Neural crest cell (in vitro differentiated cells): Measurements from ENCODE around the gene TCTN1. TPM values are rescaled to one million over a fixed set of nuclear protein-coding genes. Genes with fewer than 3 reads are reported as not detected.
"Not testable (repeated sequence)": the region's sequence is repeated elsewhere in the genome, so short reads cannot be mapped to it uniquely, and the experiment has no call there.

Experiments
- DNase-seq: peaks from one replicate; pipeline ENCODE4 v3.0.0; 2021; ENCODE audit warnings: low read depth, mixed read lengths, low spot score
- H3K27ac Mint-ChIP-seq: one replicate; pipeline ENCODE4 v1.8.0; 2021; ENCODE audit warnings: mild to moderate bottlenecking, mixed read lengths; ENCODE audit not compliant: unreplicated experiment
- H3K27me3 Mint-ChIP-seq: 2 replicates; pipeline ENCODE4 v1.8.0; 2021; ENCODE audit warnings: low read depth, mild to moderate bottlenecking, mixed read lengths
- H3K36me3 Mint-ChIP-seq: 2 replicates; pipeline ENCODE4 v1.8.0; 2021; ENCODE audit warnings: low read depth, mild to moderate bottlenecking, mixed read lengths
- H3K4me1 Mint-ChIP-seq: 2 replicates; pipeline ENCODE4 v1.8.0; 2021; ENCODE audit warnings: mixed read lengths
- H3K4me3 Mint-ChIP-seq: one replicate; pipeline ENCODE4 v1.8.0; 2021; ENCODE audit warnings: mild to moderate bottlenecking, mixed read lengths
- H3K9me3 Mint-ChIP-seq: 2 replicates; pipeline ENCODE4 v1.8.0; 2021; ENCODE audit warnings: mixed read lengths
- total RNA-seq: library from RNA; stranded (reverse); gene quantifications from 2 replicates; pipeline ENCODE4 v1.2.1, GENCODE V29; 2021
- TF ChIP-seq, protein P1 (sequence below): fragments of 200-600 bp; sonication (generic); conservative IDR thresholded peaks from 2 replicates; pipeline ENCODE4 v1.5.0; 2021; ENCODE audit warnings: antibody characterized with exemption, mild to moderate bottlenecking

Gene TCTN1
- total RNA-seq, 1 donor from 2014 or later: 58.1 TPM

DNA sequence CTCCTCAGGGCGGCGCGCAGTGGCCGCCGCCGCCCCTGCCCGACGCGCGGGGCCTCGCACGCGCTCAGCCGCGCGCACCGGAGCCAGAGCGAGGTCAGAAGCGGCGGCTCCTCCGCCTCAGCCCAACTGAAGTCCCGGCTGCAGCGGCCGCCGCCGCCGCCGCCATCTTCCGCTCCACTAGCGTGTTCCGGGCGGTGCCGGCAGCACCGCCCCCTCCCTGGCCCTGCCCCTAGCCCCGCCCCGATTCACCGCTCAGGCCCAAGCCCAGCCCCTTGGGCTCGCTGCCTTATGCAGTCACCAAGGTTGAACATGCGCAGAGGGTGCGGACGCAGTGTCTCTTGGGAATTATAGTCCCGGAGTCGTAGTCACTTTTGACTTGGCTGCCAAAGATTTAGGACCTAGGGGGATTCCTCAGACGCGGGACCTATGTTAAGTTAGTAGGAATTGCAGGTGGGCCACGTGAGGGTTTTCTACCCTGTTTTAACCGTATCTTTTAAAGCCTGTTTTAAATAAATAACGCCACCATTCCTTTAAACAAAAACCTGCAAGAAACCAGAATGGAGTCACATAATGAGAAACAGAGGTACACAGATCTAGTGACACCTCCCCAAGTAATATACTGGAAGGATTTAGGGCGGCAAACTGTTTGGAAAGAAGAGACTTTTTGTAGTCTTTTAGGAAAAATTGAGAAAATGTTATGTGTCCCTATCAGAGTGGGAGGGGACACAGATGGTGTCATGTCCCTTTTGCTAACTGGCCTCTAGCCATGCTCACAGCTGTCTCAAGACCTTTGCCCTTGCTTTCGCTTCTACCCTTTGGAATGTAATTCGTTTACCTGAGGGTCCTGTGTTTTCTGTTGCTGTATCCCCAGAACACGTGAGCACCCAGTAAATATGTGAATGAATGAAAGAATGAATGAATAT is 30.5 kb upstream of the TCTN1 start, which contains the start of gene PPTC7:
Gene PPTC7 (minus strand): TSS at position 182 of the 923 bp plus-strand sequence. CDS start 287 bp downstream, outside the sequence.
- H3K27ac Mint-ChIP-seq: peak within 1 kb of the TSS; percentile 84
- H3K27me3 Mint-ChIP-seq: no peaks in the 10 kb centered on the region
- H3K4me1 Mint-ChIP-seq: peaks cover 21% of the 10 kb centered on the region
- peak; percentile 89 for DNase-seq
- H3K9me3 Mint-ChIP-seq: no peaks in the 10 kb centered on the region
- H3K36me3 Mint-ChIP-seq: no peaks in the 10 kb centered on the region
- H3K4me3 Mint-ChIP-seq: peak within 1 kb of the TSS; percentile 92
- TF ChIP-seq, protein P1, sequence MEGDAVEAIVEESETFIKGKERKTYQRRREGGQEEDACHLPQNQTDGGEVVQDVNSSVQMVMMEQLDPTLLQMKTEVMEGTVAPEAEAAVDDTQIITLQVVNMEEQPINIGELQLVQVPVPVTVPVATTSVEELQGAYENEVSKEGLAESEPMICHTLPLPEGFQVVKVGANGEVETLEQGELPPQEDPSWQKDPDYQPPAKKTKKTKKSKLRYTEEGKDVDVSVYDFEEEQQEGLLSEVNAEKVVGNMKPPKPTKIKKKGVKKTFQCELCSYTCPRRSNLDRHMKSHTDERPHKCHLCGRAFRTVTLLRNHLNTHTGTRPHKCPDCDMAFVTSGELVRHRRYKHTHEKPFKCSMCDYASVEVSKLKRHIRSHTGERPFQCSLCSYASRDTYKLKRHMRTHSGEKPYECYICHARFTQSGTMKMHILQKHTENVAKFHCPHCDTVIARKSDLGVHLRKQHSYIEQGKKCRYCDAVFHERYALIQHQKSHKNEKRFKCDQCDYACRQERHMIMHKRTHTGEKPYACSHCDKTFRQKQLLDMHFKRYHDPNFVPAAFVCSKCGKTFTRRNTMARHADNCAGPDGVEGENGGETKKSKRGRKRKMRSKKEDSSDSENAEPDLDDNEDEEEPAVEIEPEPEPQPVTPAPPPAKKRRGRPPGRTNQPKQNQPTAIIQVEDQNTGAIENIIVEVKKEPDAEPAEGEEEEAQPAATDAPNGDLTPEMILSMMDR: no peak

DNA sequence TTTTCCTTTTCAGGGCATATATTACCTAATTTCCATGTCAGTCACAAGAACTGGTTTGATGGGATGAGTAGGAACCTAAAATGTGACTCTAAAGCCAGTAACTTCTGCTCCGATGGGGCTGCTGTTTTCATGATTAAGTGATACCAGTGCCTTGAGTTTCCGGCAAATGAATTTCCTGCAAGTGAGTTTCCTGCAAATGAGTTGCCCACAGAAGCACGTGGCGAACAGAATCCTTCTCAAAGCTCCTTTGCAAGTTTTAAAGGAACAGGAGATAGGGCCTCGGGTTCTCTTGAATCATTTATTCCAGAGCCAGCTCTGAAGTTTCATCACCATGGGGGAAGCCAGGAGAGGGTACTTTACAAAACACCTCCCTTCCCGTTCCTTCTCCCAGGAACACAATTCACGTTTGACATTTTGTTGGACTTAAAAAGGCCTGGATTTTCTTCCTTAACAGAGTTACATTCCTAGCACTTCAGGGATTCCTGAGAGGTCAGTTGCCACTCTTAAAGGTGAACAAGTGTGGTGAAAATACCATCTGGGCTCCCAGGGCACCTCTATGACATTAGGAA is 28.6 kb upstream of the TCTN1 start:
- Mint-ChIP-seq H3K27me3 (no peaks in the 10 kb centered on the region), H3K36me3 (no peaks in the 10 kb centered on the region), H3K9me3 (no peaks in the 10 kb centered on the region), H3K4me1 (peaks cover 21% of the 10 kb centered on the region), H3K4me3 (no peak overlapping the region), H3K27ac (no peak overlapping the region)
- no peak for DNase-seq
- TF ChIP-seq, protein P1: no peak

DNA sequence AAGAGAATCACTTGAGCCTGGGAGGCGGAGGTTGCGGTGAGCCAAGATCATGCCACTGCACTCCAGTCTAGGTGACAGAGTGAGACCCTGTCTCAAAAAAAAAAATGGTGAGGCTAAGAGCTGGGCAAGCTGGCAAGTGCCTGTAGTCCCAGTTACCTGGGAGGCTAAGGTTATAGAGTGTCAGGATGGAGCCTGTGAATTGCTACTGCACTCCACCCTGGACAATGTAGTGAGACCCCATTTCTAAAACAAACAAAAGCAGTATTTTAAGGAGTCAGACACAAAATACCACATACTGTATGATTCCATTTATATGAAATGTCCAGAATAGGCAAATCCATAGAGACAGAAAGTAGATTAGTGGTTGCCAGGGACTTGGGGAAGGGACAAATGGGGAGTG is 26.8 kb upstream of the TCTN1 start:
- H3K4me3 Mint-ChIP-seq, DNase-seq, H3K27ac Mint-ChIP-seq, H3K36me3 Mint-ChIP-seq, H3K27me3 Mint-ChIP-seq, H3K9me3 Mint-ChIP-seq: not testable (repeated sequence)
- H3K4me1 Mint-ChIP-seq: peaks cover 21% of the 10 kb centered on the region

DNA sequence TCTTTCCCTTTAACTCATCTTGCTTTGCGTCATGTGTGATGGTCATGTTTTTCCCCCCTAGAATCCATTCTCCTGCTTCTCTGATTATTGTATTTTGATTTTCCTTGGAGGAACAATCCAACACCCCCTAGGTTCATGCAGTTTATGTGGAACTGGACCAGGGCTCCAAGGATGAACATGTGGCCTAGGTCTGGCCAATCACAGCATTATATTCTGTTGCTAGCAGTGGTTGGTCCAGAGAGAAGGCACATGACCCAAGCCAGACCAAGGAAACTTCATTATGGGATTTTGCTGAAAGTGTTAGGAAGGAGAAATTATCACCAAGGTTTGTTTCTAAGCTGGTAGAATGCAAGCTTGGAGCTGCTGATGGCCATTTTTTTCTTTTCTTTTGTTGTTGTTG is 23.9 kb upstream of the TCTN1 start:
- Mint-ChIP-seq H3K27me3 (no peaks in the 10 kb centered on the region), H3K27ac (no peak overlapping the region), H3K36me3 (no peaks in the 10 kb centered on the region), H3K4me3 (no peak overlapping the region), H3K9me3 (no peaks in the 10 kb centered on the region), H3K4me1 (peaks cover 11% of the 10 kb centered on the region)
- no peak for DNase-seq
- TF ChIP-seq, protein P1: no peak

DNA sequence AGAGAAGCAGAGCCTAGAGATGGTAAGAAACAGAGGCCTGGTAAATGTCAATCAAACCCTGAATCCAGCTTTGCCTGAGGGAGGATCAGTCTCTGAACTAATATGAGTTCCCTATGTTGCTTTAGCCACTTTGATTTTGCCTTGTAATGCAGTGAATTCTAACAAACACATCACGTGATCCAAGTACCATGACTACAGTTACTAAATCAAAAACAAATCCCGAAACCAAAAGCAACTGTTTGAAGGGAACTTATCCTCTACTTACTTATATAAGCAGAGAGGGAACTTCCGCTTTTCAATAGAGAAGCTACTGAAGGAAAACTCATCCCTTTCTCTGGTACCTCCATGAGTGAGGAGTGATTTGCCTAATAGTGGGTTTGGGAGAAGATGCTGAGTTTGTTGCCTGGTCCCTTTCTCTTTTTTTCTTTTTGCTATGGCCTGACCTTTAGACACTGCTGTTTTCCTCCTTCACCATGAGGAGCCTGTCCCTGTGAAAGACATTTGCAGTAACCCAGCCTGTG is 23.1 kb upstream of the TCTN1 start:
- no peak overlapping the region for H3K4me3 Mint-ChIP-seq
- peaks cover 11% of the 10 kb centered on the region for H3K4me1 Mint-ChIP-seq
- TF ChIP-seq, protein P1: no peak
- no peak for DNase-seq
- no peaks in the 10 kb centered on the region for H3K9me3 Mint-ChIP-seq
- H3K27ac Mint-ChIP-seq: no peak overlapping the region
- H3K36me3 Mint-ChIP-seq: no peaks in the 10 kb centered on the region
- no peaks in the 10 kb centered on the region for H3K27me3 Mint-ChIP-seq
